DND-41 (cell line): ENCODE measurements around the gene ADIPOQ.
"Not testable (repeated sequence)": the region's sequence is repeated elsewhere in the genome, so short reads cannot be mapped to it uniquely, and the experiment has no call there.

Experiments used
- ATAC-seq: fragments of 200-7000 bp; cut with Tn5 transposase; 3 replicates; pipeline ENCODE4 v1.9.1; 2021; ENCODE audit warnings: low read depth; ENCODE audit not compliant: insufficient read depth
- DNase-seq: peaks from one replicate; pipeline ENCODE4 v3.0.0-alpha.2; 2020
- H2AFZ ChIP-seq: 2 replicates; pipeline ENCODE4 v1.6.0; 2012; ENCODE audit warnings: low read depth, low read length
- H3K27ac ChIP-seq: 2 replicates; pipeline ENCODE4 v1.5.1; 2012; ENCODE audit warnings: low read length, inconsistent platforms
- H3K27me3 ChIP-seq: fragments of 200-600 bp; sonication (generic); 2 replicates; pipeline ENCODE4 v1.6.0; 2012; ENCODE audit warnings: low read length, mild to moderate bottlenecking, inconsistent platforms; ENCODE audit not compliant: insufficient read depth, poor library complexity
- H3K36me3 ChIP-seq: 2 replicates; pipeline ENCODE4 v1.5.1; 2012; ENCODE audit warnings: low read length, inconsistent platforms; ENCODE audit not compliant: insufficient read depth
- H3K4me1 ChIP-seq: 2 replicates; pipeline ENCODE4 v1.5.1; 2012; ENCODE audit warnings: mild to moderate bottlenecking, low read length; ENCODE audit not compliant: insufficient read depth
- H3K4me2 ChIP-seq: 2 replicates; pipeline ENCODE4 v1.6.0; 2012; ENCODE audit warnings: mild to moderate bottlenecking, moderate library complexity, low read length, inconsistent platforms; ENCODE audit not compliant: insufficient read depth
- H3K4me3 ChIP-seq, 2 experiments: fragments of 200-600 bp in 1 of 2; shearing (Covaris generic) in 1 of 2; 2 replicates each; pipeline ENCODE4 v1.5.1; 2012 to 2016; ENCODE audit warnings: inconsistent platforms in 2 of 2, low read length in 2 of 2, mild to moderate bottlenecking in 2 of 2, low read depth in 1 of 2, moderate library complexity in 1 of 2
- H3K79me2 ChIP-seq: 2 replicates; pipeline ENCODE4 v1.6.0; 2012; ENCODE audit warnings: low read length, inconsistent platforms; ENCODE audit not compliant: insufficient read depth
- H3K9ac ChIP-seq: 2 replicates; pipeline ENCODE4 v1.6.0; 2012; ENCODE audit warnings: low read depth, mild to moderate bottlenecking, inconsistent platforms, low read length, moderate library complexity
- H3K9me3 ChIP-seq: 2 replicates; pipeline ENCODE4 v1.5.1; 2012; ENCODE audit warnings: low read length, moderate library complexity, mild to moderate bottlenecking, inconsistent platforms; ENCODE audit not compliant: insufficient read depth, severe bottlenecking
- H4K20me1 ChIP-seq: 2 replicates; pipeline ENCODE4 v1.6.0; 2012; ENCODE audit warnings: low read length; ENCODE audit not compliant: insufficient read depth
- EZH2 ChIP-seq: IDR thresholded peaks from 3 replicates; pipeline ENCODE4 v1.6.1; 2012; ENCODE audit warnings: borderline replicate concordance, low read depth, mild to moderate bottlenecking, moderate library complexity, low read length, inconsistent platforms; ENCODE audit not compliant: severe bottlenecking
- TF ChIP-seq, protein P1 (sequence below): IDR thresholded peaks from 2 replicates; pipeline ENCODE4 v1.5.1; 2012; ENCODE audit warnings: borderline replicate concordance, low read length, moderate library complexity, mild to moderate bottlenecking; ENCODE audit not compliant: poor library complexity, severe bottlenecking; ENCODE audit errors: extremely low read depth

The ADIPOQ gene

DNA sequence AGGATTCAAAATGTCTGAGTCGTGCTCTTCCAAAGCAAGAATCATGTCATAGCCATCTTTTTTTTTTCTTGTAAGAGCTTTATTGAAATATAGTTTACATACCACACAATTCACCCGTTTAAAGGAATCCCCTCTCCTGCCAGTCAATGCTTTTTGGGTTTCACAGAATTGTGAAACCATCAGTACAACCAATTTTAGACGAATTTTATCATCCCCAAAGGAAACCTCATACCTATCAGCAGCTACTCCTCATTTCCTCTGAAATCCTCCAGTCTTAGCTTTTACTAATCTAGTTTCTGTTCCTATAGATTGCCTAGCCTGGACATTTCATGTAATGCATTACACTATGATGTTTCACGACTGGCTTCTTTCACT, 39.6 kb downstream of the ADIPOQ start:
- Histone ChIP-seq H3K4me2 (no peak overlapping the region), H3K4me3 (no peak overlapping the region), H2AFZ (no peak overlapping the region), H3K9ac (no peak overlapping the region), H4K20me1 (no peaks in the 10 kb centered on the region), H3K79me2 (no peaks in the 10 kb centered on the region), H3K27me3 (no peaks in the 10 kb centered on the region), H3K4me1 (no peaks in the 10 kb centered on the region), H3K27ac (no peak overlapping the region), H3K36me3 (no peaks in the 10 kb centered on the region), H3K9me3 (no peaks in the 10 kb centered on the region)
- TF ChIP-seq, protein P1, sequence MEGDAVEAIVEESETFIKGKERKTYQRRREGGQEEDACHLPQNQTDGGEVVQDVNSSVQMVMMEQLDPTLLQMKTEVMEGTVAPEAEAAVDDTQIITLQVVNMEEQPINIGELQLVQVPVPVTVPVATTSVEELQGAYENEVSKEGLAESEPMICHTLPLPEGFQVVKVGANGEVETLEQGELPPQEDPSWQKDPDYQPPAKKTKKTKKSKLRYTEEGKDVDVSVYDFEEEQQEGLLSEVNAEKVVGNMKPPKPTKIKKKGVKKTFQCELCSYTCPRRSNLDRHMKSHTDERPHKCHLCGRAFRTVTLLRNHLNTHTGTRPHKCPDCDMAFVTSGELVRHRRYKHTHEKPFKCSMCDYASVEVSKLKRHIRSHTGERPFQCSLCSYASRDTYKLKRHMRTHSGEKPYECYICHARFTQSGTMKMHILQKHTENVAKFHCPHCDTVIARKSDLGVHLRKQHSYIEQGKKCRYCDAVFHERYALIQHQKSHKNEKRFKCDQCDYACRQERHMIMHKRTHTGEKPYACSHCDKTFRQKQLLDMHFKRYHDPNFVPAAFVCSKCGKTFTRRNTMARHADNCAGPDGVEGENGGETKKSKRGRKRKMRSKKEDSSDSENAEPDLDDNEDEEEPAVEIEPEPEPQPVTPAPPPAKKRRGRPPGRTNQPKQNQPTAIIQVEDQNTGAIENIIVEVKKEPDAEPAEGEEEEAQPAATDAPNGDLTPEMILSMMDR, result no peak
- no peak for TF ChIP-seq EZH2
- ATAC-seq, result no peak
- DNase-seq, result no peak

- ATAC-seq (no peak), DNase-seq (no peak)
- Histone ChIP-seq H3K27ac (no peak overlapping the region), H3K9ac (no peak overlapping the region), H3K9me3 (no peaks in the 10 kb centered on the region), H3K79me2 (no peaks in the 10 kb centered on the region), H3K27me3 (no peaks in the 10 kb centered on the region), H3K4me2 (no peak overlapping the region), H4K20me1 (no peaks in the 10 kb centered on the region), H3K4me1 (no peaks in the 10 kb centered on the region), H2AFZ (no peak overlapping the region), H3K4me3 (no peak overlapping the region), H3K36me3 (no peaks in the 10 kb centered on the region)
- no peak for TF ChIP-seq EZH2
- TF ChIP-seq, protein P1, result no peak
These were observed 40.6 kb downstream of the ADIPOQ start for GRCh38 chr3:186882881-186883685.

GRCh38 chr3:186883686-186884058, 41.2 kb downstream of the ADIPOQ start:
- Histone ChIP-seq H3K4me3 (no peak overlapping the region), H3K4me1 (no peaks in the 10 kb centered on the region), H3K36me3 (no peaks in the 10 kb centered on the region), H3K9ac (no peak overlapping the region), H2AFZ (no peak overlapping the region), H4K20me1 (no peaks in the 10 kb centered on the region), H3K27ac (no peak overlapping the region), H3K27me3 (no peaks in the 10 kb centered on the region), H3K4me2 (no peak overlapping the region), H3K9me3 (no peaks in the 10 kb centered on the region), H3K79me2 (no peaks in the 10 kb centered on the region)
- DNase-seq (no peak), ATAC-seq (no peak)
- TF ChIP-seq, protein P1, result no peak
- TF ChIP-seq EZH2, result no peak

DNA sequence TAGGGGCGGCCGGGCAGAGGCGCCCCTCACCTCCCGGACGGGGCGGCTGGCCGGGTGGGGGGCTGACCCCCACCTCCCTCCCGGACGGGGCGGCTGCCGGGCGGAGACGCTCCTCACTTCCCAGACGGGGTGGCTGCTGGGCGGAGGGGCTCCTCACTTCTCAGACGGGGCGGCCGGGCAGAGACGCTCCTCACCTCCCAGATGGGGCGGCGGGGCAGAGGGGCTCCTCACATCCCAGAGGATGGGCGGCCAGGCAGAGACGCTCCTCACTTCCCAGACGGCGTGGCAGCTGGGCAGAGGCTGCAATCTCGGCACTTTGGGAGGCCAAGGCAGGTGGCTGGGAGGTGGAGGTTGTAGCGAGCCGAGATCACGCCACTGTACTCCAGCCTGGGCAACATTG, 42.4 kb downstream of the ADIPOQ start:
- H3K36me3 ChIP-seq, H3K4me2 ChIP-seq, H4K20me1 ChIP-seq, H3K9me3 ChIP-seq, H3K27ac ChIP-seq, H3K9ac ChIP-seq, ATAC-seq, H3K4me3 ChIP-seq, H2AFZ ChIP-seq, H3K79me2 ChIP-seq, H3K4me1 ChIP-seq, H3K27me3 ChIP-seq, DNase-seq: not testable (repeated sequence)
